ENCODE measurements around the gene PLXNA4. TPM values are rescaled to one million over a fixed set of nuclear protein-coding genes. Genes with fewer than 3 reads are reported as not detected.

The PLXNA4 gene
- polyA plus RNA-seq, 2 of the 4 experiments (the other 2 are of a cell fraction): 0.12 to 0.34 TPM

- H3K4me3 ChIP-seq: no peak overlapping the region
- ATAC-seq (no peak), DNase-seq (ENCODE audit: low read depth in 1 of 2, low spot score in 1 of 2) (no peak), FAIRE-seq (no peak)
- ChIA-PET CTCF (no interaction called here), POLR2A (no interaction called here)
- no peak overlapping the region for H3K4me2 ChIP-seq
- no peaks in the 10 kb centered on the region for H3K9me3 ChIP-seq
- no peaks in the 10 kb centered on the region for H3K4me1 ChIP-seq
- no peak overlapping the region for H3K27ac ChIP-seq
- TF ChIP-seq EHMT2 (IDR thresholded peaks at IDR 0.05; ENCODE audit: low read depth) (no peak), ZFP36 (IDR thresholded peaks at IDR 0.05; ENCODE audit: borderline replicate concordance, partially characterized antibody) (no peak), ESRRA (IDR thresholded peaks at IDR 0.05; ENCODE audit: borderline replicate concordance, low read length) (no peak), ZNF302 (CRISPR knock-in tag; IDR thresholded peaks at IDR 0.05) (no peak), TFCP2L1 (CRISPR knock-in tag; IDR thresholded peaks at IDR 0.05) (no peak), GATA3 (IDR thresholded peaks at IDR 0.05; ENCODE audit: borderline replicate concordance) (no peak), FOSB (CRISPR knock-in tag; IDR thresholded peaks at IDR 0.05) (no peak), HOXB5 (CRISPR knock-in tag; IDR thresholded peaks at IDR 0.05) (no peak), ZC3H11A (IDR thresholded peaks at IDR 0.05) (no peak), MYC (IDR thresholded peaks at IDR 0.05; ENCODE audit: borderline replicate concordance, low read length) (no peak)
- 56% methylated on average over 5 of the region's 5 CpGs for WGBS (ENCODE audit: missing lambda C conversion rate)
Observed at GRCh38 chr7:132499487-132499886, 76.8 kb downstream of the PLXNA4 start.

GRCh38 chr7:132499065-132499464, 77.2 kb downstream of the PLXNA4 start:
- no peaks in the 10 kb centered on the region for H3K4me1 ChIP-seq
- ChIA-PET POLR2A (no interaction called here), CTCF (no interaction called here)
- WGBS (ENCODE audit: missing lambda C conversion rate): 56% methylated on average over 2 of the region's 3 CpGs
- no peak for FAIRE-seq
- TF ChIP-seq EHF (CRISPR knock-in tag; IDR thresholded peaks at IDR 0.05): no peak
- TF ChIP-seq MAFK (IDR thresholded peaks at IDR 0.05; ENCODE audit: partially characterized antibody): no peak
- no peak for TF ChIP-seq ZSCAN20 (CRISPR knock-in tag; IDR thresholded peaks at IDR 0.05)
- no peak for TF ChIP-seq USF2 (IDR thresholded peaks at IDR 0.05)
- no peak for TF ChIP-seq CBX2 (IDR thresholded peaks at IDR 0.05; ENCODE audit: borderline replicate concordance, low read depth)
- TF ChIP-seq NR3C1 (IDR thresholded peaks at IDR 0.05): no peak
- no peak for TF ChIP-seq SMC3 (IDR thresholded peaks at IDR 0.05)
- no peak for TF ChIP-seq EP300 (IDR thresholded peaks at IDR 0.05)
- no peak for TF ChIP-seq ZNF302 (CRISPR knock-in tag; IDR thresholded peaks at IDR 0.05)
- H3K4me2 ChIP-seq: no peak overlapping the region
- no peaks in the 10 kb centered on the region for H3K9me3 ChIP-seq
- no peak overlapping the region for H3K27ac ChIP-seq
- no peak overlapping the region for H3K4me3 ChIP-seq
- ATAC-seq: no peak
- no peak for DNase-seq (ENCODE audit: low read depth in 1 of 2, low spot score in 1 of 2)

GRCh38 chr7:132498319-132498718, 78.0 kb downstream of the PLXNA4 start:
- Histone ChIP-seq H3K4me3 (no peak overlapping the region), H3K4me2 (no peak overlapping the region), H3K27ac (no peak overlapping the region), H3K9me3 (no peaks in the 10 kb centered on the region), H3K4me1 (no peaks in the 10 kb centered on the region)
- ChIA-PET CTCF (no interaction called here), POLR2A (no interaction called here)
- ATAC-seq: no peak
- FAIRE-seq: no peak
- TF ChIP-seq HMGXB4 (CRISPR knock-in tag; IDR thresholded peaks at IDR 0.05; ENCODE audit: borderline replicate concordance) (no peak), ZNF302 (CRISPR knock-in tag; IDR thresholded peaks at IDR 0.05) (no peak), CBX2 (IDR thresholded peaks at IDR 0.05; ENCODE audit: borderline replicate concordance, low read depth) (no peak), GATA3 (IDR thresholded peaks at IDR 0.05; ENCODE audit: borderline replicate concordance) (no peak), BCL3 (IDR thresholded peaks at IDR 0.05) (no peak)
- DNase-seq (ENCODE audit: low read depth in 1 of 2, low spot score in 1 of 2): no peak
- 7% methylated on average over 4 of the region's 4 CpGs for WGBS (ENCODE audit: missing lambda C conversion rate)

Data from A549 (cell line).